GM19351 (cell line): ENCODE results near the gene JMJD4.
"Not testable (repeated sequence)": the region's sequence is repeated elsewhere in the genome, so short reads cannot be mapped to it uniquely, and the experiment has no call there.

ENCODE experiments used
- ATAC-seq: cut with Tn5 transposase; IDR thresholded peaks from one replicate; pipeline ENCODE4 v1.9.1; 2021; ENCODE audit warnings: mild to moderate bottlenecking, moderate library complexity; ENCODE audit not compliant: unreplicated experiment

Gene JMJD4

GRCh38 chr1:227733751-227734545, 1.2 kb downstream of the JMJD4 start:
- ATAC-seq = no peak

DNA sequence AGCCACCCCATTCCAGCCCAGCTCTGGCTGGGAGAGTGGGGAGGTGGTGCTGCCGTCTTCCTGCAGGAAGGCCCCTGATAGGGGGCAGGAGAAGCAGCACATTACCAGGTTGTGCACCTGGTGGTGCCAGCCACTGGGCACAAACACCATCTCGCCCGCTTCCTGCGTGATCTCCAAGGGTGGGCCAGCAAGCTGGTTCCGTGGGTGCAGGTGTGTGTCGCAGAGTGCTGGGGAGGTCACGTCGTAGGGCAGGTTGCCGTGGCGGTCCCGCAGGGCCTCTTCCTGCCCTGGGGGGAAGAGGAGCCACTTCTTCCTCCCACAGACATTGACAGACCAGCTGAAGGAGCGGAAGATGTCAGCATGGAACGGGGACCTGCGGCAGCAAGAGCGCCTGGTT, 1.8 kb downstream of the JMJD4 start:
- no peak for ATAC-seq

- ATAC-seq = no peak
Observed at GRCh38 chr1:227732586-227733308, 2.4 kb downstream of the JMJD4 start.

- ATAC-seq = no peak
Observed at GRCh38 chr1:227731696-227732585, 3.2 kb downstream of the JMJD4 start.

DNA sequence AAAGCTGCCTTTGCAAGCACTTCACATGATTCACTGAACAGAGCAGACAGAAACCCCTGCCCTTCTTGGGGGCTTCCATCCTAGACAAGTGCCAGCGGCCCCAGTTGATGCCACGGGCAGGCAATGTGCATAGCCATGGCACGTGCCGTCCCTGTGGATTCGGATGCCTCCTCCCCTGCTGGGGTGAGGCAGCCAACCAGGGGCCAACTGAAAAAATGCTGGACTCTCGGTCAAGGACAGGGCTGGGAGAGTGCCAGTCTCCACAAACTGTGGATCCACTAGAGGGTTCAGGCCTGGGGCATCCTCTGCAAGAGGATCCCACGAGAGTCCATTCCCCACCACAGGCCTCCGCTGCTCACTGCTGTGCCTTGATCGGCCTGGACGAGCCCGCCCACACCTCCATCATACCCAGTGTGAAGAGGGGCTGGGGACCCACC, 3.8 kb downstream of the JMJD4 start:
- no peak for ATAC-seq

DNA sequence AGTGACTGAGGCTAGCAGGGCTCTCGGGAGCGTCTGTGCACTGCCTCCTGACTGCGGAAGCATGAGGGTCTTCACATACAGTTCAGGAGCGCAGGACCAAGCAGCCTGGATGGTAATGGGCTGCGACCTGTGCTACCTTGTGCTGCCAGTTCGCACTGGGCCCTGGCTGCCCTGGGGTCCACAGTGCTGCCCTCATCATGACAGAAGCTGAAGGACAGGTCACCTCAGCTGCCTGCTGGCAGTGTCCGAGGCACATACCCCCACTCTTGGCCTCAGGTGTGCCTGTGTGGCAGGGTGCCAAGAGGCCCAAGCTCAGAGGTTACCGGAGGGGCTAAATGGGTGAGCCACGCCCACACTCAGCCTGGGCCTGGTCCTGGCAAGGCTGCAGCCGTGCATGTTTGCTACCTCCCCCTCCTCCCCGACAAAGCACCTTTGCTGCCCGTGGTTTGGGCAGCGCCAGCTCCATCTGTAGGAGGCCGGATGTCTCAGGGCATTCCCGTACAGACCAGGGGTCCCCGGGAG, 4.4 kb downstream of the JMJD4 start:
- no peak for ATAC-seq

DNA sequence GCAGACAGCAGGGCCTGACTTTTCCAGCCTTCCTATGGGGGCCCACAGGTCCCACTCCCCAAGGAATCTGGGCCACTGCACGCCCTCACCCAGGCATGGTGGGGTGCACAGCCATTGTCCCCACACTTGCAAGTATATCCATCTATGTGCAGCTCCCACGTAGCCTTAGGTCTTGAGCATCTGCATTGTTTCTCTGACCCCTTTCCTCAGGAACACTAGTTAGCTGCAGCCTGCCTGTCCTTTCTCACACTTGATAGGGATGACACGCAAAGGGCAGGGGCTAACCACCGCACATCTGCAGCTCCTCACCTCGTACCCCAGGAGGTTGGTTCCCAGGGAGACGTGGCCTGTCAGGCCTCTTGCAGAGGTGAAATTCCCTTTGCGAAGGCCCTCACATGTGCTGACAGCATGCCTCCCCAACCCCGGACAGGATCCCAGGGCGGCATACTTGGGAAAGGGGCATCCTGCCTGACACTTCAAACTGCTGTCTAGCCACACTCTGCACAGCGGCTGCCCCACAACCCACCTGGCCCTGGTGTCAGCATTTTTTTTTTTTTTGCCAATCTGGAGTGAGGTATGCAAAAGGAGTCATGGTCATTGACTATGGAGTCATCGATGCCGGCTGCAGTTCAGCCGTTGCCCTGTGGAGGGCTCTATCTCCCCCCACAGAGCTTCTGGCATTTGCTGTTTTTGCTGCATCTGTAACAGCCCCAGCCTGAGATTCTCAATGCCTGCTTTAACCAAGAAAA, 5.0 kb downstream of the JMJD4 start:
- peak; percentile 32 for ATAC-seq

- ATAC-seq = no peak
Observed at GRCh38 chr1:227729144-227729880, 5.8 kb downstream of the JMJD4 start.

DNA sequence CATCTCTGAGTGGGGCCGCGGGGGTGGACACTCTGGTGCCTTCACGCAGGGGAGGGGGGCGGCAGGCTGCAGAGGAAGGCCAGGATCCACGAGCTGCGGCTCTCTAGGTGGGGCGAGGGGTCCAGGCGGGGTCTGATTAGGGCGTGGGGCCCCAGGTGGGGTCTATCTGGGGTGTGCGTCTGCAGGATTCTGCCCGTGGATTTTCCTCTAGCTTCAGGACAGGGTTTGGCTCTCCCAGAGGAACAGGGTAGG, 6.3 kb downstream of the JMJD4 start:
- peak; percentile 2 for ATAC-seq

- ATAC-seq = peak; percentile 41
Observed at GRCh38 chr1:227728059-227728891, 6.8 kb downstream of the JMJD4 start.

DNA sequence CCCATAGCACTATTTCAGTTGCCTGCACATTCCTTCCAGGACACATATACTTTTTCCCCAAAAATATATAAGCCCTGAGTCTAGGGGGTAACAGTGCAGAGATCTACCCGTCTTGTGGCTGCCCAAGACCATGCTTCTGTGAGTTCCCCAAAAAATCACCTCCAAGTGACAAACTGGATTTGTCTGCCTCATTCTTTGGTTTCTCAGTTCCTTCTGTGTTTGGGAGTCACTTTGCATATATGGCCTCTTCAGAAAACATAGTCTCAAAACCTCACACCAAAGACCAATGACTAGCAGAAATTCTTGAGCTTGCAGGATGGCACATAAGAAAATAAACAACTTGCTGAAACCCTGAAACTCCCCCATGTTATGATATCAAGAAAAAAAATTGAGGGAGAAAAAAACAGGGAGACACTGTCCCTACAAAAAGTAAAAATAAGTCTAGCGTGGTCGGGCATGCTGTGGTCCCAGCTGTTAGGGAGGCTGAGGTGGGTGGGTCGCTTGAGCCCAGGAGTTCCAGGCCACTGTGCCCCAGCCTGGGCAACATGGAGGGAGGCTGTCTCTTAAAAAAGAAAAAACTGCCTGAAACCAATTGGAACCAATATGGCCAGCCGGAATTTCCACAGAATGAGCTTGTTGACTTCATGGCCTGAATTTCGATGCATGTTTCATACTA, 8.0 kb downstream of the JMJD4 start:
- no peak for ATAC-seq

DNA sequence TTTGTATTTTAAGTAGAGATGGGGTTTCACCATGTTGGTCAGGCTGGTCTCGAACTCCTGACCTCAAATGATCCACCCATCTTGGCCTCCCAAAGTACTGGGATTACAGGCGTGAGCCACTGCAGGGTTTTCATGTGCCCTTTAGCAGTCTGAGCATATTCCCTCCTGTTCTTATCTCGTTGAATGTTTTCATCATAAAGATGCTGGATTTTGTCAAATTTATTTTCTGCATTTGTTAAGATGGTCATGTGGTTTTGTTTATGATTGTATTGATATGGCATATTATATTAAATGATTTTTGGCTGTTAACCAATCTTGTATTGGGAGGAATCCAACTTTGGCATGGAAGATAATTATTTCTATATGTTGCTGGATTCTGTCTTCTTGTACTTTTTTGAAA, 8.8 kb downstream of the JMJD4 start:
- ATAC-seq = no peak

- ATAC-seq = no peak
Observed at GRCh38 chr1:227725046-227725445, 10.1 kb downstream of the JMJD4 start.

- no peak for ATAC-seq
Observed at GRCh38 chr1:227723474-227723873, 11.6 kb downstream of the JMJD4 start.

DNA sequence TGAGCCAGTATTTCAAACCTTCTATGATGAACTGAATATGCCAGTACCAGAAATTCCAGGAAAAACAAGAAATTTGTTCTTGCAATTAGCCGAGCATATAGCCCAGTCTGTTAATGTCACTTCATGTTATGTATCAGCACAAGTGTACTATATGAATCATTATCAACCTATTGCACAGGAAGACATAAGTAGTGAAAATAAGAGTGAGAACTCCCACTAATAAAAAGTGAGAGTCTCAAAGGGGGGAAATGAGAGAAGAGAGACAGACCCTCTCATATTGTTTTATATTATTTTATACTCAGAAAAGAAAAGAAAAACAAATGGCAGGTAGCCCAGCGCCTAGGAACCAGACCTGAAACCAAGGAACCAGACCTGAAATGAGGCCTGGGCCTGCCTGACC, 16.2 kb downstream of the JMJD4 start:
- no peak for ATAC-seq

GRCh38 chr1:227712648-227713047, 22.5 kb downstream of the JMJD4 start:
- peak; percentile 88 for ATAC-seq

DNA sequence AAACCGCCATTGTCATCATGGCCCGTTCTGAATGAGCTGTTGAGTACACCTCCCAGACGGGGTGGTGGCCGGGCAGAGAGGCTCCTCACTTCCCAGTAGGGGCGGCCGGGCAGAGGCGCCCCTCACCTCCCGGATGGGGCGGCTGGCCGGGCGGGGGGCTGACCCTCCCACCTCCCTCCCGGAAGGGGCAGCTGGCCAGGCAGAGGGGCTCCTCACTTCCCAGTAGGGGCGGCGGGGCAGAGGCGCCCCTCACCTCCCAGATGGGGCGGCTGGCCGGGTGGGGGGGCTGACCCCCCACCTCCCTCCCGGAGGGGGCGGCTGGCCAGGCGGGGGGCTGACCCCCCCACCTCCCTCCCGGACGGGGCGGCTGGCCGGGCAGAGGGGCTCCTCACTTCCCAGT, 24.6 kb downstream of the JMJD4 start:
- not testable (repeated sequence) for ATAC-seq

- ATAC-seq = no peak
Observed at GRCh38 chr1:227709451-227709850, 25.7 kb downstream of the JMJD4 start.

DNA sequence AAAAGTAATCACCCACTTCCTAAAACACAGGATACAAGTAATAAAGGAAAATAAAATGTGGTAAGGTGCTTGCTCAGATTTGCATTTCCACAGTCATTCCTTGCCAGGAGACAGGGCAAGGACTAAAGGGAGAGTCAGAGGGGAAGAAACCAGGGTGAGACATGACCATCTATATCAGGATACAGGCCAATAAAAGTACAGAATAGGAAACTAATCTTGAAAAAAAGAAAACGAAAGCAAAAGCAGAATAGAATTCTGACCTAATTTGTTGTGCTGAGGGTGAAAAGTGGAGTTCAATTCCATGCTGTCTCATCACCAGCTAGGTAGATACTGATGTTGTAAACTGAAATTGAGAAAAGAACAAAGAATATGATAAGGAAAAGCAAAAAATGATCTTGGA, 27.3 kb downstream of the JMJD4 start:
- ATAC-seq = no peak
